ENCODE measurements around the gene HGFAC. TPM values are rescaled to one million over a fixed set of nuclear protein-coding genes. Genes with fewer than 3 reads are reported as not detected.
"Not testable (repeated sequence)": the region's sequence is repeated elsewhere in the genome, so short reads cannot be mapped to it uniquely, and the experiment has no call there.

HGFAC gene
- total RNA-seq, 1 donor from 2014 or later, result 177 TPM

DNA sequence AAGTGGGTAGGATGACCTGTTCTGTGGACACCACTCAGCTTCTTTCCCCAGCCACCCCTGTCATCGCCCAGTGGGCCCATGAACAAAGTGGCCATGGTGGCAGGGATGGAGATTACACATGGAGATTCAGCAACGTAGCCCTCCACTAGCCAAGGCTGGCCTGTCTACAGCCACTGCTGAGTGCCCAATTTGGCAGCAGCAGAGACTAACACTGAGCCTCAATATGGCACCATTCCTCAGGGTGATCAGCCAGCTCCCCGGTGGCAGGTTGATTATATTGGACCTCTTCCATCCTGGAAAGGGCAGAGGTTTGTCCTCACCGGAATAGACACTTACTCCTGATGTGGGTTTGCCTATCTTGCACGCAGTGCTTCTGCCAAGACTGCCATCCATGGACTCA is 17.4 kb downstream of the HGFAC start:
- not testable (repeated sequence) for ATAC-seq; DNase-seq (ENCODE audit: low spot score)

DNA sequence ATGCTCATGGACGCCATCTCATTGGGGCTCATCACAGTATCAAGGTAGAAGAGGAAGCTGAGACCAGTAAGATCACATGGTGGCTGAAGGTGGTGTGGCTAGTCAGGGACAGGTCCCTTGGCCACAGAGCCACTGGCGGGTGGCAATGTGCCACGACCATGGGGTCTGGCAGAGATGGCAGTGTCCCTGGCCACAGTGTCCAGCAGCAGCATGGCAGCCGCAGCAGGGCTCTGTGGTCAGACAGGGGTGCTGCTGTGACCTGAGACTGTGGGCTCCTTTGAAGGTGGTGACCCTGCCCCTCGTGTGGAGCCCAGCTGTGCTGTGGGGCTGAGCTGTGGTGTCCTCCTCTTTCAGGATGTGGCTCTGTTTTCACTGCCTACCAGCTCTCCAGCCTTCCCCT is 19.2 kb downstream of the HGFAC start:
- no peak for DNase-seq (ENCODE audit: low spot score)
- no peak for ATAC-seq

DNA sequence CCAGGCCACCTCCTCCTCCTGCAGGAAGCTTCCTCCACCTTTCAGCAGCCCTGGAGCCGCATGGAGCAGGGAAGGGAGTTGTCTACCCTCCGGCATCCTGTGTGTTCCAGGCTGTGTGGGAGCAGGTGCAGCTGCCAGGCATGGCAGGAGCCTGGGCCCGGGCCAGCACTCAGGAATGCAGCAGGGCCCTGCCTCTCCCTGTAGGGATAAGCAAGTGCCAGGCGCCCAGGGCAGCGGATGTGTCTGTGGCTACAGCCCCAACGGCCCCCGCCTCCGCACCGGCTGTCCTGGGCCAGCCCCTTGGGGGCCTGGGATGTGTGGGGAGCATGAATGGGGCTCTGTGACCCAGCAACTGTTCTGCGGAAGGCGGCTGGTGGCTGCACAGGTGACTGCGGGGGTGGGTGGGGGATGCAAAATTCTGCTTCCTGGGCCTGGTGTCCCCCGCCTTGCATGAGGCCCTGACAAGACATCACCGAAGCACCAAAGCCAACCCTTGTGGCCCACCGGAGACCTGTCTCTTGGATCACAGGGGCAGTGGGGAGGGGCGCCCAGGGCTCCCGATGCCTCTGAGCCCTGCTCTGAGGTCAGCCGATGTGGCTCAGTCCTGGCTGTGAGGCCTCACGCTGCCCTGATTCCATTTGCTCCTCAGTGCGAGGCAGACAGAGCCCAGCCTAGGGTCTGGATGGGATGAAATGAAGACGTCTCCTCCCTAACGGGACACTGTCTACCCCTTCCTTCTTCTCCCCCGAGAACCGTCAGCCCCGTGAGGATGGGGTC is 19.9 kb downstream of the HGFAC start:
- ATAC-seq (peak; percentile 82), DNase-seq (ENCODE audit: low spot score) (peak; percentile 82)

DNA sequence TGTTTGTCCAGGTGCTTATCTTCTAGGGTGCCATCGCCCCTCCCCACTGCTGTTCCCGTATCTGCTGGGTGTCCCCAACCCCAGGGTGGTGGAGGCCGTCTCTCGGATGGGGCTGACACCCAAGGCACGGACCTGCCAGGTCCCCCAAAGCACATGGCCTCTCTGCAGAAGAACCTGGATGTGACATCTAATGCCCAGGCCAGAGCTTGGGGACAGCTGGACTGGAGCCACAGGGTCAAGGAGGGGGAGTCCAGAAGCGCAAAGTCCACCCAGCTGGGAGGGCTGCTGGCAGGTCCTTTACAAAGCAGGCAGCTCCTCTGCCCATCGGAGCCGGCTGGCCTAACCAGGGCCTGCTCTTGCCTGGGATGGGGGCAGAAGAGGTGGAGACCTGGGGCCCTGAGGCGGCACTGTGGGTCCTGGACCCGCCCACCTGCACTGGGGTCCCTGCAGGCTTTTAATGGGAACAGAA is 20.6 kb downstream of the HGFAC start:
- peak; percentile 63 for ATAC-seq

DNA sequence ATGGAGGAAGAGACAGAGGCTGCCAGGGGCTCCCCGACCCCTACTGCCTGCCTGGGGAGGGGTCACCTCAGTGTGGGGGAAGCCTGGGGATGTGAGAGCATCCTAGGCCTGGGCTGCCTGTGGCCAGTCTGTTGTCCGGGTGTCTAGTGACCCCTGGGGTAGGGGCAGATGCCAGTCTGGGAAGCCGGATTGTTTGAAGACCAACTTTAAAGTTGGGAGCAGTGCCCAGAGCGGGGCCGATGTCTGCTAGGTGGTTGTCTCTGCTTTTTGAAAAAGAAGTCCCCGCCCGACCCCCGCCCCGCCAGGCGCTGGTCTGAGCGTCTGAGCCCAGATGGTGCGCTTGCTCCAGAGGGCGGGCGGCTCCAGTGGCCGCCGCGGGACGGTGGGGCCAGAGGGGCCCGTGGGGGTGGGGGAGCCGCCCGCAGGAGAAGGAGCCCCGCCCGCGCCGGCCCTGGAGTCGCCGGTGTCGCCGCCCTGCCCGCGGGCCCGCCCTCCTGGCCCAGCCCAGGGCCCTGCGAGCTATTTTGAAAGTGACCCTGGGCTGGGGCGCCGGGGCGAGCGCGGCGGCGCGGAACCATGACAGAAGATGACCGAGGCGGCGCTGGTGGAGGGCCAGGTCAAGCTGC is 21.1 kb downstream of the HGFAC start, which contains the start of gene DOK7:
Gene DOK7 (plus strand): TSS at position 517 of the 626 bp plus-strand sequence. CDS start 70 bp downstream, at position 587.
- DNase-seq (ENCODE audit: low spot score), result peak; percentile 65
- ATAC-seq, result peak; percentile 73

More for the DNA sequence above, 20.6 kb downstream of the HGFAC start:
- peak; percentile 75 for DNase-seq (ENCODE audit: low spot score)

DNA sequence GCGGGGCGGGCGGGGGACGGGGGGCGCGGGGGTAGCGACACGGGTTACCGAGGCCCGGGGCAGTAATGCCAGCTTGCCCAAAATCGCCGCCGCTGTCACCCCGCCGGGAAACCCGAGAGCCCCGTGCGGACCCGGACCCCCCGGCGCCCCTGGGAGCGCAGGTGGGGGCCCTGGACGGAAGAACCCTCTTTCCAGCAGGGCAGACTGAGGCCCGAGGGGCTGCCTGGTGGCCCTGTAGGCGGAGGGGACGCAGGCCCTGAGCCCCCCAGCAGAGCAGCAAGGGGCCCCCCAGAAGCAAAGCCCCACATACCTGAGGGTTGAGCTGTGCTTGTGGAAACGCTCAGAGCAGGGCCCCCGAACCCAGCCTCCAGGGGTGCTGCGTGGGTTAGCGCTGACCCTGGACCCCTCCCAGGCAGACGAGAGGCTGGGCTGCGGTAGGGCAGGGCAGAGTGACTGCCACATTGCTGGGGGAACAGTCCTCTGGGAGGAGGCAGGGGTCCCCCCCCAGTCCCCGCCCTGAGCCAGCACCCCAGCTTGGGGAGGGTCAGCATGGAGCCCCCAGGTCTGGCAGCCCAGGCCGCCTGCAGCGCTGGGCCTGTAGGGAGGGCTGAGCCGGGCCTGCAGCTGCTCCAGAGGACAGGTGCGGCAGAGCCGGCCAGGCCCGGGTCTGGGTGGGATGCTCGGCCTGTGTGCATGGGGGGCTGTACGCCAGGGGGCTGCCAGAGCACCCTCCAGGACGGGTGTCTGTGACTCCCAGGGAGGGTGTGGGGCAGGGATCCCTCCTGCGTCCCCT is 22.0 kb downstream of the HGFAC start:
- DNase-seq (ENCODE audit: low spot score) (no peak), ATAC-seq (no peak)

DNA sequence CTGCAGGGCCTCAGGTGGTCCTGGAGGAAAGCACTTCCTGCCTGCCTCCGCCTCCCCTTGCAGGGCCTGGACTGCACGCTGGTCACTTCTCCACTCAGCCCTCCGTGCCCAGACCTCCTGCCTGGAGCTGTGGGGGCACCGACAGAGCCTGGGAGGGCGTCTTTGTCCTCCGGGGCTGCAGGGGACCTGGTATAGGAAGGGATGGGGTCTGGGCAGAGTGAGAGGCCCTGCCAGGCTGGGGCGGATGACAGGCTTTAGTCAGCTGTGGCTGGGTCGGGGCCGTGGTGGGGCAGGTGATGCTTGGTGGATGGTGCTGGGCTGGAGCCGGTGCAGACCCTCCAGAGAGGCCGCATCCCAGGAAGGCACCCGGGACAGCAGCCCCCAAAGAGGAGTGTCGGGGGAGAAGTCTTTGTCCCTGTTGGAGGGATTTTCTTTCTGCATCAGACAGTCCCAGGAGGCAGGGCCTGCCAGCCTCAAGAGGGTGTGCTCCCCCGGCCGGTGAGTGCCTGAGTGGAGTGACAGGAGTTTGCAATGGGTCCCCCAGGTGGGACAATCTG is 22.7 kb downstream of the HGFAC start:
- ATAC-seq (no peak), DNase-seq (ENCODE audit: low spot score) (no peak)

DNA sequence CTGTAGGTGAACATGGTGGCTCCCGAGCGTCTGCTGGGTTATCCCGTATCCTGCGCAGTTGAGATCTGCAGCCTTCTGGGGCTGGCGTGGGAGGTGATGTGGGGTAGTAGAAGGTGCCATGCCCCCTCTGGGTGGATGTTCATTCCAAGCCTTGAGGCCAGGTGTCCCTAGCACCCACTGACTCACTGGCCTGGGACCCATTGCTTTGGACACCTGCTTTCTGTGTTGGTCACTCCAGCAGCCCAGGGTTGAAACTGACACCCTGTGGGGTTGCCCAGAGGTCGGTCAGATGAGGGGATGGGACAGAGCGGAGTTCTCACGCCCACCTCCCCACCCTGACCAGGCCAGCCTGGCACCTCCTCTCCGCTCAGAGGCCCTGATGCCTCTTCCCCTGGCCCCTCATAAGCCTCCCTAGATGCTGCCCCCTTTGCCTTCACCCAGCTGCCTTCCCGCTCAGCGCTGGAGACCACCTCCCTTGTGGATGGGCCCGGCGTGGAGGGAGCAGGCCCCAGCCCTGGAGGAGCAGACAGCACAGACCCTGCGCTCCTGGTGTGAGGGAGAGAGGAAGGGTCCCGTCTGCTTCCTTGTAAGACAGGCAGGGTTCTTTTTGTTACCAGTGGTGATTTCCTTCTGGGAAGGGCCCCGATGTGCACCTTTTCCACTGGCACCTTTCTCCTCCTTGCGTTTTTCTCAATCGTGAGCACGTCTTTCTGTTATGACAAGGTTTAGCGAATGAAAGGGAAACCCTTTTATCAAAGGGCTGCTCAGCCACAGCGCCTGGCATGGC is 23.3 kb downstream of the HGFAC start:
- ATAC-seq, result no peak
- no peak for DNase-seq (ENCODE audit: low spot score)

DNA sequence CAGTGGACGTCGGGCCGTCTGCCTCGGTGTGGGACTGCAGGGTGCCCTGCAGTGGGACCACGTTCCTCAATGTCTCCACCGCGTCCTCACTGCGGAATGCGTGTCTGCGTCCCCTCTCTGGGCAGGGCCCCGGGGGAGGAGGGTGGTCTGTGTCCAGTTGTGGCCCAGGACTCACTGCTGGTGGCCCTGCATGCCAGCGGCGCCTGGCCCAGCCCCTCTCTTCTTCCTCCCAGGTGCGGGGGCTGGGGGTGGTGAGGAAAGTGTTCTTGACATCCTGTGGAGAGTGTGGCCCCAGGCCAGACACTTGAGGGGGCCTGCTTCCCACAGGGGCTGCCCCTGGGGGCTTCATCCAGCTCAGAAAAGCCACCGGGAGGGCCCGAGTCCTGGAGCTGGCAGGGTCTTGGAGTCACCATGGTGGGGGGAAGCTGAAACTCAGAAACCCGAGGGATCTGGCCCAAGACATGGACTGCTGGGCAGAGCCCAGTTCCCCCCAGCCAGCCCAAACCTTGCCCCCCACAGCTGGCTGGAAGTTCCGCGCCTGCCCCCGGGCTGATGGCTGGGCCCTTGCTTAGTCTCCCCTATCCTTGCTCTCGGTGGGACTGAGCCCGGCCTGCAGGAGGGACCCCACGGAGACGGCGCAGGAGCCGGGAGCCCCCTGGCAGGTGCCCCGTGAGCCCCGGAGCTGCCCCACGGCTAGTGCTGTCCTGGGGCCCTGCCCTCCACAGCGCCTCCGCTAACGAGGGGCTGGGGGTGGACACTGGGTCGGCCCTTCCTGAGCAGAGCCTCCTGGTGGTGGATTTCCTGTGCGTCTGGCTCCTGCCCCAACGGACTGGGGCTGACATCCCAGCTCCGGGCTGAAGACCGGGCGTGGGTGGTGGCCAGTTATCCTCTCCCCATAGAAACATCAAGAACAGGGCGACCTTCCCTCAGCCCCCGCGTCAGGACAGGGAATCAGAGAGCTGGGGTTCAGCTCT is 24.2 kb downstream of the HGFAC start:
- DNase-seq (ENCODE audit: low spot score), result no peak

DNA sequence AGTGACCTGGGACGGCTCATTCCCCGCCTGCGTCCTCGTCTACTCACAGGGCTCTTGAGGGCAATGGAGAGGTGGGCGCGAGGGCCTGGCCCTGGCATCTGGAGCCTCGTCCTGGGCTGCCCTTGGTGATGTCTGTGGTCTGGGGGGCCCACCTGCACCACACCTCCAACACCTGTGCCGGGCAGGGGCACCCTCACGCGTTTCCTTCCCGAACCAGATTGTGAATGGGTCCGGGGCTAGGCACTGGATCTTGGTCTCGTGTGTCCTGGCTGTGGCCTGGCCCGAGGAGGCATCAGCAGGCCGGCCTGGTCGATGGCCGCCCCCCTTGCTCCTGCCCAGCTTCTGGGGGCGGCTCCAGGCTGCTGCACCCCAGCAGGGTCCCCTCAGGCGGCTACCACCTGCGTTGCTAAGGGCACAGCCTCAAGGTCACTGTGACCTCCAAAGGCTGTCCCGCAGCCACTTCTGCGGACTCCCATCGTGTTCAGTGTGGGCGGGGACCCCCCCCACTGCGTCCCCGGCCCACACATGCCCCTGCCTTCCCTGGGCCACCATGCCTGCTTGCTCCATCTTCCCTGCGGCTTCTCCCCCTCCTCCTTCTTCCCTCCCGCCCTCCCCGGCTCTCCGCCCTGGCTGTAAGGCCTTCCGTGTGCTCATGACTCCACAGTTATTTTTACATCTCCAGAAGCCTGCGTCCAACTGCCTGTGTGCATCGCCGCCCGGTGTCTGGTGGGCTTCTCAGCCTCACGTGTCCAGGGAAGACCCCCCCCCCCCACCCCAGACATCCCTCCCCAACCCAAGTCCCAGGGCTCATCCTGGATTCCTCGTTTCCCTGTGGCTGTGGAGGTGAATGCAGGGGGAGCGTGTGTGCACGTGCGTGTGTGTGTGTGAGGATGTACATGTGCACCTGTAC is 25.2 kb downstream of the HGFAC start:
- ATAC-seq (no peak), DNase-seq (ENCODE audit: low spot score) (no peak)

More for the DNA sequence above, 24.2 kb downstream of the HGFAC start:
- ATAC-seq, result no peak

DNA sequence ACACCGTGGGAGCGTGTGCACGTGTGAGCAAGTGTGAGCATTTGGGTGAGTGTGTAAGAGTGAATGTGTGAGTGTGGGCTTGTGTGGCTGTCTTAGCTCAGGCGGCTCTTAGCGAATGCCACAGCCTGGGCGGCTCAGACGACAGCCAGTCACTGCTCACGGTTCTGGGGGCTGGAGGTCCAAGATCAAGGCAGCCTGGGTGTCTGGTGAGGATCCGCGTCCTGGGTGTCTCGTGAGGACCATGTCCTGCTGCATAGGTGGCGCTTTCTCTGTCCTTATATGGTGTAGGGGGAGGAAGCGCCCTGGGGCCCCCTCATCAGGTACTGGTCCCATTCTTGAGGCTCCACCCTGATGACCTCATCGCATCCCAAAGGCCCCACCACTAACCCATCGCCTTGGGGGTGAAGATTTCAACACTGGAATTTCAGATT is 25.8 kb downstream of the HGFAC start:
- DNase-seq (ENCODE audit: low spot score), result no peak
- ATAC-seq, result no peak

DNA sequence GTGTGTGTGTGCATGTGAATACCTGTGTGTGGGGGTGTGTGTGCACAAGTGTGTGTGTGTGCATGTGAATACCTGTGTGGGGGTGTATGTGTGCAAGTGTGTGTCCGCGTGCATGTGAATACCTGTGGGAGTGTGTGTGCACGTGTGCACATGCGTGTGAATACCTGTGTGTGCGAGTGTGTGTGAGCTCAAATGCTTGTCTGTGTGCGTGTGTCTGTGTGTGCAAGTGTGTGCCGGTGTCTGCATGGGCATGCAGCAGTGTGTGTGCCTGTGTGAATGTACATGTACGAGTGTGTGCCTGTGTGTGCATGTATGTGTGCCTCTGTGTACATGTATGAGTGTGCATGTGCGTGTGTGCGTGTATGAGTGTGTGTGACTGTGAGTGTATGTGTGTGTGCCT is 26.4 kb downstream of the HGFAC start:
- ATAC-seq (no peak), DNase-seq (ENCODE audit: low spot score) (no peak)

DNA sequence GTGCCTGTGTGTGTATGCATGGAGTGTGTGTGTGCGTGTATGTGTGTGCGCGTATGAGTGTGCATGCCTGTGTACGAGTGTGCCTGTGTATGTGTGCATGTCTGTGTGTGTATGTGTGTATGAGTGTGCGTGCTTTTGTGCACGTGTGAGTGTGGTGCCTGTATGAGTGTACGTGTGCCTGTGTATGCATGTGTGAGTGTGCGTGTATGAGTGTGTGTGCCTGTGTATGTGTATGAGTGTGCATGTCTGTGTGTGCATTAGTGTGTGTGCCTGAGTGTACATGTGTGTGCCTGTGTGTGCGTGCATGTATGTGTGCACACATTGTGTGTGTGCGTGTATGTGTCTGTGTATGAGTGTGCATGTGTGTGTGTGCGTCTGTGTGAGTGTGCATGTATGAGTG is 27.0 kb downstream of the HGFAC start:
- DNase-seq (ENCODE audit: low spot score) (no peak), ATAC-seq (no peak)

DNA sequence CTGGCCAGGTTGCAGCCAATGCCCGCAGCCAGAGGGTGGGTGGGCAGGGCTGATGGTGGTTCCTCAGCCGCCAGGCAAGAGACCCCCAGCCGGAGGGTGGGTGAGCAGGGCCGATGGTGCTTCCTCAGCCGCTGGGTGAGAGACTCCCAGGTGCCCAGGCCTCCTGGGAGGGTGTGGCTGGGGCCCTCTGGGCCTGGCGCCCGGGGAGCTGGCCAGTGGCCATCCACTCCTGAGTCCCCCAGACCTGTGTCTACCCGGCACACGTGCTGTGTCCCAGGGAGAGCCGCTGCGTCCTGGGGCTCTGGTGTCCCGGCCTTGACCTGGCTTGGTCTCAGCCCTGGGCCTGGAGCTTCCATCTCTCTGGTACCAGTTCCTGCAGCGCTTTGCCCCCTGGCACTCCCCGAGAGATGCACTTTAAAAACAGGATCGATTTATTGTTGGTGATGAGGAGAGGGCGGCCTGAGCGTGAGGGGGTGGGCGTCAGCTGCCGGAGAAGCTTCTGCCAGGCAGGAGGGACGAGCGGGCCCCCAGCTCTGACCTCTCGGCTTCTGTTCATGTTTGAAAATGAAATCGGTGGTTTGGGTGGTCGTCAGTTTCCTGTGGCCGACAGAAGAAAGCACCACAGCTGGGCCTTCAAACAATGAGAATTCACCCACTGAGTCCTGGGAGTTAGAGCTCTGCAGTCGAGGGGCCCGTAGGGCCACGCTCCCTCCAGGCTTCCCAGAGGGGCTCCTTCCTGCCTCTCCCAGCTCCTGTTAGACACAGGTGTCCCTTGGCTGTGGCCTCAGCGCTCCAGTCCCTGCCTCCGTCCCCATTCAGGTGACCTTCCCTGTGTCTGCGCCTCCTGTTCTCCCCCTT is 27.8 kb downstream of the HGFAC start:
- DNase-seq (ENCODE audit: low spot score), result no peak
- ATAC-seq, result no peak

DNA sequence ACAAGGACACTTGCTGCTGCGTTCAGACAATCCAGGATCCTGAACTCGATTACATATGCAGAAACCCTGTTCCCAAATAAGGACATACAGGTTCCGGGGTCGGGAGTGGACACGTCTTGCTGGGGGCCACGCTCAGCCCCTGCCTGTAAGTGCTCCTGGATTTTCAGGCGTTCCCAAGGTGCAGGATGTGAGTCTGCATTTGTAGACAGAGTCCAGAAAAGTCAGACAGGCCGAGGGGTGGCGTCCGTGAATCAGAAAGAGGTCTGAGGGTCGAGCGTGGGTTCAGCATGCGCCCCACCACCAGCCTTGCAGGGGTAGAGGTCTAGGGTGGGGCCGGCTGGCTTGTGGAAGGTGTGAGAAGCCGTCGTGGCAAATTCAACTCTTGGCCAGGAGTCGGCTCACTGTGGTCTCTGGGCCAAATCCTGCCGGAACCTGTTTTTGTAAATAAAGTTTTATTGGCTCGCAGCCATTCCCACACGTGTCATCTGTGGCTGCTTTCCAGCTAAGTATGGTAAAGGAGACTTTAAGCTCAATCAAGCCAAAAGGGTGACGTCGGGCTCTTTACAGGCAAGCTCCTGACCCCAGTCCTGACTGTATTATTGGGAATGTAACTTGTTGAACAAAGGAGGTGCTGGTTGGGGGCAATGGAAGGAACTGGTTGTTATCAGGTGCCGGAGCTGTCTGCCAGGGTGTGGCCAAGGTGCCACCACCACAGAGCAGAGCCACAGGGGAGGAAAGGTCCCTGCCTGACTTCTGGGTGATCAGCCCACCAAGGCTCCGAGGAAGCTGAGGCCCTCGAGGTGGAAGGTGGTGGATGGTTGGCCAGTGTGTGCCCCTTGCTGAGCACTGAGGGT is 28.7 kb downstream of the HGFAC start:
- DNase-seq (ENCODE audit: low spot score) (no peak), ATAC-seq (no peak)

DNA sequence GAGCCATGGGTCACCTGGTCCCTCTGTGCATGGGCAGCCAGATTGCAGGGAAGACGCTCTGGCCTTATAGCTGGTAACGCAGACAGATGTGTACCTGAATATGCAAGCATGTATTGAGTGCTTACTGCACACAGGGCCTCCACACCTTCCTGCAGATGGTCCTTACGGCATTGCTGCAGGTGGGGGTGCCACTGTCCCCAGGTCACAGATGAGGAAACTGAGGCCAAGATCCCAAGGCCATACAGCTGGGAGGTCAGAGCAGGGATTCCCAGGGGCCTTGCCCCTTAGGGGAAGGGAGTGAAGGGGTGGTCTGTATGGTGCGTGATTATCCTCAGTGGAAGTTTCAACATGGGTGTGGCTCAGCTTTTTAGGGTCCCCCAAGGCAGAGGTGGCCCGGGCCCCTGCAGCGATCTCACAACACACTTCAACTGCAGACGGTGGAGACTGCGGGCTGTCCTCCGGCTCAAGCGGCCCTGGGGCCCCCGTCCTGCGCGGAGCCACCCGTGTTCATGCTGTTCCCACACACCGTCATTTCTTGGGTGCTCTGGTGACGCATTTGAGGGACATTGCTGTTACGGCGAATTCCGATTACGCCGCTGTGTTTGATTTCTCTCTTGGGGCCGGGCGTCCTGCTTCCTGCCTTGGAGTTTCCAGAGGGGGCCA is 29.5 kb downstream of the HGFAC start:
- DNase-seq (ENCODE audit: low spot score) (no peak), ATAC-seq (no peak)

Data from left lobe of liver (tissue), 2 donors.